Sigmoid colon (tissue), 4 donors: Measurements from ENCODE around the gene POU2AF2.

Source experiments
- CTCF ChIP-seq, 4 experiments: fragments of 450-650 bp in 3 of 4; fragments of 200-600 bp in 1 of 4; IDR thresholded peaks; one replicate each; pipeline ENCODE4 v1.5.1; 2016 to 2019; ENCODE audit warnings: antibody characterized with exemption in 4 of 4, mild to moderate bottlenecking in 3 of 4, moderate library complexity in 2 of 4
- POLR2AphosphoS5 ChIP-seq, 4 donors: sonication (generic); formaldehyde crosslinking; IDR thresholded peaks; one replicate each; pipeline ENCODE4 v1.6.1; 2017; ENCODE audit warnings: antibody characterized with exemption in 4 of 4

GRCh38 chr11:111237926-111238325 is 7.6 kb upstream of the POU2AF2 start:
- TF ChIP-seq POLR2AphosphoS5 (IDR thresholded peaks at IDR 0.05): no peak
- TF ChIP-seq CTCF (IDR thresholded peaks at IDR 0.05): no peak
